ENCODE measurements around the gene TOMM5.

Gene TOMM5

GRCh38 chr9:37639109-37639762 lies 46.8 kb upstream of the TOMM5 start:
- DNase-seq: no peak
- Histone ChIP-seq H3K18ac (ENCODE audit: low read depth in 1 of 2, low read length in 2 of 2) (no peak overlapping the region), H3K27me3 (ENCODE audit: control insufficient read depth in 1 of 2, insufficient read depth in 1 of 2, low read length in 2 of 2) (peaks cover 9 to 32% of the 10 kb centered on the region in 2 experiments), H3K4me2 (ENCODE audit: low read length, poor library complexity, severe bottlenecking) (no peak overlapping the region), H3K14ac (ENCODE audit: low read length in 2 of 2) (no peak overlapping the region), H3K4ac (ENCODE audit: low read depth in 1 of 2, low read length in 2 of 2) (no peak overlapping the region), H2BK15ac (ENCODE audit: low read depth, poor library complexity, severe bottlenecking) (no peak overlapping the region), H3K4me1 (ENCODE audit: control insufficient read depth, insufficient read depth, low read depth, low read length) (no peaks in the 10 kb centered on the region), H2AFZ (ENCODE audit: low read depth, low read length) (no peak overlapping the region), H3K36me3 (ENCODE audit: control insufficient read depth in 1 of 2, insufficient read depth in 2 of 2, low read depth in 1 of 2, low read length in 2 of 2) (no peaks in the 10 kb centered on the region), H3K27ac (ENCODE audit: low read length, poor library complexity, severe bottlenecking) (no peak overlapping the region), H4K8ac (ENCODE audit: low read length) (no peak overlapping the region), H3K79me1 (replicated peaks; ENCODE audit: low read length, poor library complexity, severe bottlenecking) (no peaks in the 10 kb centered on the region), H2BK120ac (ENCODE audit: low read depth, low read length) (no peak overlapping the region), H3K9me3 (ENCODE audit: control insufficient read depth, low read length) (no peaks in the 10 kb centered on the region), H2BK5ac (ENCODE audit: low read depth, low read length, poor library complexity, severe bottlenecking) (no peak overlapping the region), H3K9ac (ENCODE audit: low read length) (no peak overlapping the region), H3K23ac (ENCODE audit: low read length in 2 of 2) (no peak overlapping the region), H2BK12ac (ENCODE audit: low read length in 2 of 2) (no peak overlapping the region), H3K4me3 (ENCODE audit: insufficient read depth in 1 of 2, low read depth in 1 of 2, low read length in 2 of 2) (no peak overlapping the region), H4K91ac (ENCODE audit: low read length) (no peak overlapping the region), H2AK5ac (ENCODE audit: low read length, severe bottlenecking) (no peak overlapping the region)
- WGBS: 91% methylated on average over 4 of the region's 4 CpGs

- no peak overlapping the region for H2BK120ac ChIP-seq (ENCODE audit: low read depth, low read length)
- no peaks in the 10 kb centered on the region for H3K9me3 ChIP-seq (ENCODE audit: control insufficient read depth, low read length)
- DNase-seq: no peak
- H2BK12ac ChIP-seq (ENCODE audit: low read length in 2 of 2): no peak overlapping the region
- H2AFZ ChIP-seq (ENCODE audit: low read depth, low read length): no peak overlapping the region
- H3K4me1 ChIP-seq (ENCODE audit: control insufficient read depth, insufficient read depth, low read depth, low read length): no peaks in the 10 kb centered on the region
- no peak overlapping the region for H2BK15ac ChIP-seq (ENCODE audit: low read depth, poor library complexity, severe bottlenecking)
- H3K18ac ChIP-seq (ENCODE audit: low read depth in 1 of 2, low read length in 2 of 2): no peak overlapping the region
- no peak overlapping the region for H3K27ac ChIP-seq (ENCODE audit: low read length, poor library complexity, severe bottlenecking)
- H4K8ac ChIP-seq (ENCODE audit: low read length): no peak overlapping the region
- peaks cover 0 to 24% of the 10 kb centered on the region in 2 experiments for H3K27me3 ChIP-seq (ENCODE audit: control insufficient read depth in 1 of 2, insufficient read depth in 1 of 2, low read length in 2 of 2)
- H4K91ac ChIP-seq (ENCODE audit: low read length): no peak overlapping the region
- H3K4ac ChIP-seq (ENCODE audit: low read depth in 1 of 2, low read length in 2 of 2): no peak overlapping the region
- no peak overlapping the region for H2AK5ac ChIP-seq (ENCODE audit: low read length, severe bottlenecking)
- H3K23ac ChIP-seq (ENCODE audit: low read length in 2 of 2): no peak overlapping the region
- H2BK5ac ChIP-seq (ENCODE audit: low read depth, low read length, poor library complexity, severe bottlenecking): no peak overlapping the region
- no peak overlapping the region for H3K4me2 ChIP-seq (ENCODE audit: low read length, poor library complexity, severe bottlenecking)
- H3K14ac ChIP-seq (ENCODE audit: low read length in 2 of 2): no peak overlapping the region
- 89% methylated on average over 31 of the region's 39 CpGs for WGBS
- H3K4me3 ChIP-seq (ENCODE audit: insufficient read depth in 1 of 2, low read depth in 1 of 2, low read length in 2 of 2): no peak overlapping the region
- no peaks in the 10 kb centered on the region for H3K79me1 ChIP-seq (replicated peaks; ENCODE audit: low read length, poor library complexity, severe bottlenecking)
- H3K9ac ChIP-seq (ENCODE audit: low read length): no peak overlapping the region
- H3K36me3 ChIP-seq (ENCODE audit: control insufficient read depth in 1 of 2, insufficient read depth in 2 of 2, low read depth in 1 of 2, low read length in 2 of 2): no peaks in the 10 kb centered on the region
These were observed 44.4 kb upstream of the TOMM5 start for GRCh38 chr9:37636511-37637448.

GRCh38 chr9:37635808-37636207 lies 43.4 kb upstream of the TOMM5 start:
- DNase-seq: no peak
- H3K9me3 ChIP-seq (ENCODE audit: control insufficient read depth, low read length): no peaks in the 10 kb centered on the region
- no peak overlapping the region for H3K23ac ChIP-seq (ENCODE audit: low read length in 2 of 2)
- no peak overlapping the region for H3K4me3 ChIP-seq (ENCODE audit: insufficient read depth in 1 of 2, low read depth in 1 of 2, low read length in 2 of 2)
- H3K27me3 ChIP-seq (ENCODE audit: control insufficient read depth in 1 of 2, insufficient read depth in 1 of 2, low read length in 2 of 2): peaks cover 0 to 18% of the 10 kb centered on the region in 2 experiments
- H3K14ac ChIP-seq (ENCODE audit: low read length in 2 of 2): no peak overlapping the region
- no peak overlapping the region for H4K8ac ChIP-seq (ENCODE audit: low read length)
- no peak overlapping the region for H3K18ac ChIP-seq (ENCODE audit: low read depth in 1 of 2, low read length in 2 of 2)
- no peak overlapping the region for H2AFZ ChIP-seq (ENCODE audit: low read depth, low read length)
- H3K4ac ChIP-seq (ENCODE audit: low read depth in 1 of 2, low read length in 2 of 2): no peak overlapping the region
- no peak overlapping the region for H2BK120ac ChIP-seq (ENCODE audit: low read depth, low read length)
- no peaks in the 10 kb centered on the region for H3K36me3 ChIP-seq (ENCODE audit: control insufficient read depth in 1 of 2, insufficient read depth in 2 of 2, low read depth in 1 of 2, low read length in 2 of 2)
- no peak overlapping the region for H2AK5ac ChIP-seq (ENCODE audit: low read length, severe bottlenecking)
- no peaks in the 10 kb centered on the region for H3K4me1 ChIP-seq (ENCODE audit: control insufficient read depth, insufficient read depth, low read depth, low read length)
- WGBS: 90% methylated on average over 16 of the region's 16 CpGs
- H2BK5ac ChIP-seq (ENCODE audit: low read depth, low read length, poor library complexity, severe bottlenecking): no peak overlapping the region
- H2BK15ac ChIP-seq (ENCODE audit: low read depth, poor library complexity, severe bottlenecking): no peak overlapping the region
- no peak overlapping the region for H2BK12ac ChIP-seq (ENCODE audit: low read length in 2 of 2)
- no peak overlapping the region for H3K9ac ChIP-seq (ENCODE audit: low read length)
- H3K4me2 ChIP-seq (ENCODE audit: low read length, poor library complexity, severe bottlenecking): no peak overlapping the region
- H3K79me1 ChIP-seq (replicated peaks; ENCODE audit: low read length, poor library complexity, severe bottlenecking): no peaks in the 10 kb centered on the region
- H3K27ac ChIP-seq (ENCODE audit: low read length, poor library complexity, severe bottlenecking): no peak overlapping the region
- no peak overlapping the region for H4K91ac ChIP-seq (ENCODE audit: low read length)

- DNase-seq: no peak
- Histone ChIP-seq H3K4me1 (ENCODE audit: control insufficient read depth, insufficient read depth, low read depth, low read length) (no peaks in the 10 kb centered on the region), H3K14ac (ENCODE audit: low read length in 2 of 2) (no peak overlapping the region), H3K9ac (ENCODE audit: low read length) (no peak overlapping the region), H3K4ac (ENCODE audit: low read depth in 1 of 2, low read length in 2 of 2) (no peak overlapping the region), H3K27me3 (ENCODE audit: control insufficient read depth in 1 of 2, insufficient read depth in 1 of 2, low read length in 2 of 2) (peaks cover 0 to 14% of the 10 kb centered on the region in 2 experiments), H2BK120ac (ENCODE audit: low read depth, low read length) (no peak overlapping the region), H3K9me3 (ENCODE audit: control insufficient read depth, low read length) (no peaks in the 10 kb centered on the region), H2BK5ac (ENCODE audit: low read depth, low read length, poor library complexity, severe bottlenecking) (no peak overlapping the region), H2BK15ac (ENCODE audit: low read depth, poor library complexity, severe bottlenecking) (no peak overlapping the region), H4K8ac (ENCODE audit: low read length) (no peak overlapping the region), H3K36me3 (ENCODE audit: control insufficient read depth in 1 of 2, insufficient read depth in 2 of 2, low read depth in 1 of 2, low read length in 2 of 2) (no peaks in the 10 kb centered on the region), H2AK5ac (ENCODE audit: low read length, severe bottlenecking) (no peak overlapping the region), H3K23ac (ENCODE audit: low read length in 2 of 2) (no peak overlapping the region), H2AFZ (ENCODE audit: low read depth, low read length) (no peak overlapping the region), H3K18ac (ENCODE audit: low read depth in 1 of 2, low read length in 2 of 2) (no peak overlapping the region), H3K79me1 (replicated peaks; ENCODE audit: low read length, poor library complexity, severe bottlenecking) (no peaks in the 10 kb centered on the region), H2BK12ac (ENCODE audit: low read length in 2 of 2) (no peak overlapping the region), H3K4me3 (ENCODE audit: insufficient read depth in 1 of 2, low read depth in 1 of 2, low read length in 2 of 2) (no peak overlapping the region), H3K27ac (ENCODE audit: low read length, poor library complexity, severe bottlenecking) (no peak overlapping the region), H3K4me2 (ENCODE audit: low read length, poor library complexity, severe bottlenecking) (no peak overlapping the region), H4K91ac (ENCODE audit: low read length) (no peak overlapping the region)
- 96% methylated on average over 4 of the region's 4 CpGs for WGBS
These were observed 40.1 kb upstream of the TOMM5 start for GRCh38 chr9:37632479-37632878.
